Right lobe of liver (tissue), 6 donors: ENCODE results near the gene HSD17B13. TPM values are rescaled to one million over a fixed set of nuclear protein-coding genes. Genes with fewer than 3 reads are reported as not detected.

ENCODE experiments used
- ATAC-seq, 4 donors: fragments of 200-7000 bp; cut with Tn5 transposase; one replicate each; pipeline ENCODE4 v1.9.1; 2020; ENCODE audit warnings: mild to moderate bottlenecking in 4 of 4, moderate library complexity in 4 of 4
- DNase-seq, 3 donors: peaks; one replicate each; pipeline ENCODE4 v3.0.0-alpha.2; 2020
- H3K27ac ChIP-seq, 3 donors: fragments of 200-600 bp; one replicate each; pipeline ENCODE4 v1.8.0; 2022
- H3K27me3 ChIP-seq, 2 donors: fragments of 200-600 bp; one replicate each; pipeline ENCODE4 v1.8.0; 2022
- H3K36me3 ChIP-seq, 4 donors: fragments of 200-600 bp; sonication (generic) in 1 of 4; one replicate each; pipeline versions ENCODE4 v1.5.1 to v1.8.0; 2017 to 2022; ENCODE audit warnings: control low read depth in 1 of 4
- H3K4me1 ChIP-seq, 4 donors: fragments of 200-600 bp; sonication (generic) in 1 of 4; one replicate each; pipeline versions ENCODE4 v1.5.1 to v1.8.0; 2017 to 2022; ENCODE audit warnings: control low read depth in 1 of 4
- H3K4me3 ChIP-seq, 3 donors: fragments of 200-600 bp; one replicate each; pipeline ENCODE4 v1.8.0; 2022
- H3K9me3 ChIP-seq, 4 donors: fragments of 200-600 bp; sonication (generic) in 1 of 4; one replicate each; pipeline versions ENCODE4 v1.5.1 to v1.8.0; 2017 to 2022; ENCODE audit warnings: control low read depth in 1 of 4
- CTCF ChIP-seq, 4 donors: fragments of 200-600 bp in 3 of 4; fragments of 450-650 bp in 1 of 4; IDR thresholded peaks; one replicate each; pipeline versions ENCODE4 v1.5.1 to v1.8.0; 2016 to 2022; ENCODE audit warnings: antibody characterized with exemption in 4 of 4, mild to moderate bottlenecking in 2 of 4
- POLR2A ChIP-seq: fragments of 450-650 bp; IDR thresholded peaks from one replicate; pipeline ENCODE4 v1.6.1; 2017; ENCODE audit warnings: antibody characterized with exemption, mild to moderate bottlenecking
- WGBS: methylation state at CpG from one replicate; pipeline ENCODE4 v1.1.6; 2018; ENCODE audit warnings: low coverage, low lambda C conversion rate; ENCODE audit not compliant: insufficient coverage; ENCODE audit errors: missing lambda C conversion rate; 5-methylcytosine and 5-hydroxymethylcytosine counted together
- intact Hi-C, 2 donors: fragments of 100-400 bp; cut with DNase I; formaldehyde crosslinking; loops; one replicate each; pipeline versions ENCODE4 v1.11.2 to v1.14.1; 2022
- total RNA-seq, 6 experiments: library from RNA; depleted of rRNA in 2 of 6; stranded (reverse); fragments of >200 nt in 2 of 6; fragmentation: NEBNext Ultra II Directional in 3 of 6; extraction: Animal tissue kit (Norgen Biotek cat#: 25700) in 3 of 6; gene quantifications; one replicate each; pipeline versions ENCODE4 v1.1.0 to v1.2.4, GENCODE V29; 2016 to 2023
- donor health status: DM: no; HTN: yes; CAD: no.
- donor health status: DM: no; HTN: no; CAD: no.
- donor health status: DM: no; HTN: no; CAD: no.
- donor health status: DM: no; HTN: yes; CAD: no.
- donor health status: DM: no; HTN: yes; CAD: no.

HSD17B13 gene
- total RNA-seq, 6 experiments from 2014 or later = 27.1 to 181 (median 65.3) TPM

GRCh38 chr4:87313756-87314155, 8.9 kb downstream of the HSD17B13 start:
- TF ChIP-seq CTCF (IDR thresholded peaks at IDR 0.05) (no peak), POLR2A (no peak)
- Histone ChIP-seq H3K27me3 (no peaks in the 10 kb centered on the region), H3K4me1 (peaks cover 0 to 6% (median 1%) of the 10 kb centered on the region in 4 donors), H3K27ac (no peak overlapping the region), H3K36me3 (peaks cover 0 to 66% (median 21%) of the 10 kb centered on the region in 4 donors), H3K9me3 (no peaks in the 10 kb centered on the region), H3K4me3 (no peak overlapping the region)
- intact Hi-C loops = no loop called here
- 74% methylated on average over 3 of the region's 3 CpGs for WGBS
- DNase-seq (no peak), ATAC-seq (no peak)

GRCh38 chr4:87311684-87312083, 11.0 kb downstream of the HSD17B13 start:
- Histone ChIP-seq H3K27me3 (no peaks in the 10 kb centered on the region), H3K4me1 (peaks cover 0 to 2% (median 0%) of the 10 kb centered on the region in 4 donors), H3K27ac (no peak overlapping the region), H3K9me3 (no peaks in the 10 kb centered on the region), H3K36me3 (peaks cover 0 to 62% (median 21%) of the 10 kb centered on the region in 4 donors), H3K4me3 (no peak overlapping the region)
- ATAC-seq (peak in 2 of 4 donors; percentile 26 to 59), DNase-seq (no peak)
- 54% methylated on average over 3 of the region's 3 CpGs for WGBS
- intact Hi-C loops = no loop called here
- TF ChIP-seq CTCF (IDR thresholded peaks at IDR 0.05) (no peak), POLR2A (no peak)

- 85% methylated on average over 3 of the region's 4 CpGs for WGBS
These were observed 11.9 kb downstream of the HSD17B13 start for GRCh38 chr4:87310691-87311335.

GRCh38 chr4:87309625-87310024, 13.1 kb downstream of the HSD17B13 start:
- H3K27me3 ChIP-seq = no peaks in the 10 kb centered on the region
- DNase-seq (no peak), ATAC-seq (no peak)
- intact Hi-C loops = no loop called here
- 85% methylated on average over 2 of the region's 2 CpGs for WGBS
- no peak overlapping the region for H3K27ac ChIP-seq
- H3K4me3 ChIP-seq = no peak overlapping the region
- peaks cover 0 to 51% (median 13%) of the 10 kb centered on the region in 4 donors for H3K36me3 ChIP-seq
- no peaks in the 10 kb centered on the region for H3K9me3 ChIP-seq
- TF ChIP-seq POLR2A = no peak
- TF ChIP-seq CTCF (IDR thresholded peaks at IDR 0.05) = no peak
- H3K4me1 ChIP-seq = no peaks in the 10 kb centered on the region

More at GRCh38 chr4:87310691-87311335, 11.9 kb downstream of the HSD17B13 start:
- ATAC-seq = no peak
- intact Hi-C loops = no loop called here
- H3K4me3 ChIP-seq = no peak overlapping the region
- TF ChIP-seq POLR2A (no peak), CTCF (IDR thresholded peaks at IDR 0.05) (no peak)
- no peak for DNase-seq
- peaks cover 0 to 2% (median 0%) of the 10 kb centered on the region in 4 donors for H3K4me1 ChIP-seq
- H3K27me3 ChIP-seq = no peaks in the 10 kb centered on the region
- H3K9me3 ChIP-seq = no peaks in the 10 kb centered on the region
- peaks cover 0 to 54% (median 17%) of the 10 kb centered on the region in 4 donors for H3K36me3 ChIP-seq
- no peak overlapping the region for H3K27ac ChIP-seq
